Measurements from ENCODE around the gene IL17REL.

The IL17REL gene

GRCh38 chr22:50012211-50013181, at the start of gene IL17REL:
IL17REL (minus strand) TSS chr22:50012765; CDS start chr22:50012646, 119 bp downstream.
- DNase-seq, result no peak

DNA sequence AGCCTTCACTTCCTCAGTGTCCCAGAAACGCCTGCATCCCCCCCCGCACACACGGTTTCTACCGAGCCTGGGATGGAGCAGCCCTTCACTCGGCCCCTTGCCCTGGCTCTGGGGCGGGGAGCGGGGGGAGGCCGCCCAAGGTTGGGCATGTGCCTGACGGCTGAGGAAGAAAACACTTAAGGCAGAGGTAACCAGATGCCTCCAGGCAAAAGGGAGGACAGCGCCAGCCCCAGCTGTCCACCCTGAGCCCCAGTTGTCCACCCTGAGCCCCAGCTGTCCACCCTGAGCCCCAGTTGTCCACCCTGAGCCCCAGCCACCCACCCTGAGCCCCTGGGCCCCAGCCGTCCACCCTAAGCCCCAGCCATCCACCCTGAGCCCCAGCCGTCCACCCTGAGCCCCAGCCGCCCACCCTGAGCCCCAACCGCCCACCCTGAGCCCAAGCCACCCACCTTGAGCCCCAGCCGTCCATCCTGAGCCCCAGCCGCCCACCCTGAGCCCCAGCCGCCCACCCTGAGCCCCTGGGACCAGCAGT, 49.3 kb upstream of the IL17REL start:
- DNase-seq, result no peak

- no peak for DNase-seq
These were observed 48.7 kb upstream of the IL17REL start for GRCh38 chr22:50061141-50061823.

DNA sequence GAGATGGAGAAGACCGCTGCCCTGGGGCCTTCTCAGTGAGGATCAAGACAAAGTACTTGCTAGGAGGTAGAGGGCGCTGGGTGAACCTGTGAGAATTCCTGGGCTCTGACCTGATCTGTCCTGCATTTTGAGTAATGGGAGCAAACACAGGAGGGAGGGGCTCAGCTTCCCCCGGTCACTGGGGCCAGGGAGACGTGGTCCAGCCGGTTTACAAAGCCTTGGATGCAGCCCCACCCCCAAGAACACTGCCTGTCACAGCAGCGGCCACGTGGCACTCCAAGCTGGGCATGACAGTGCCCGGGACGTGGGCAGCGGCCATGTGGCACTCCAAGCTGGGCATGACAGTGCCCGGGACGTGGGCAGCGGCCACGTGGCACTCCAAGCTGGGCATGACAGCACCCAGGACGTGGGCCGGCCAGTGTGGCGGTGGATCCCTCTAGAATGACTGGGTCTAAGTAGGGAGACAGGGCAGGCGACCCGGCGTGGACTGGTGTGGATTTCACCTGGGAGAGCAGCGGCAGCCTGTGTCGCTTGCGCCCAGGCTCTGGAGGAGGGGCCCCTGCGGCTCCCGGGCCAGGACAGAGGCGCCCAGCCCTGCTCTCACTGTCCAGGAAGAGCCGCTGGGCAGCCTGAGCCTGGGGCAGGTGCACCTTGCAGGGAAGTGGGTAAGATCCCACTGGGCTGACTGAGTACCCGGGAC, 48.0 kb upstream of the IL17REL start:
- DNase-seq, result no peak

GRCh38 chr22:50059881-50060262, 47.3 kb upstream of the IL17REL start:
- no peak for DNase-seq

GRCh38 chr22:50058906-50059880, 46.6 kb upstream of the IL17REL start:
- DNase-seq, result no peak

DNA sequence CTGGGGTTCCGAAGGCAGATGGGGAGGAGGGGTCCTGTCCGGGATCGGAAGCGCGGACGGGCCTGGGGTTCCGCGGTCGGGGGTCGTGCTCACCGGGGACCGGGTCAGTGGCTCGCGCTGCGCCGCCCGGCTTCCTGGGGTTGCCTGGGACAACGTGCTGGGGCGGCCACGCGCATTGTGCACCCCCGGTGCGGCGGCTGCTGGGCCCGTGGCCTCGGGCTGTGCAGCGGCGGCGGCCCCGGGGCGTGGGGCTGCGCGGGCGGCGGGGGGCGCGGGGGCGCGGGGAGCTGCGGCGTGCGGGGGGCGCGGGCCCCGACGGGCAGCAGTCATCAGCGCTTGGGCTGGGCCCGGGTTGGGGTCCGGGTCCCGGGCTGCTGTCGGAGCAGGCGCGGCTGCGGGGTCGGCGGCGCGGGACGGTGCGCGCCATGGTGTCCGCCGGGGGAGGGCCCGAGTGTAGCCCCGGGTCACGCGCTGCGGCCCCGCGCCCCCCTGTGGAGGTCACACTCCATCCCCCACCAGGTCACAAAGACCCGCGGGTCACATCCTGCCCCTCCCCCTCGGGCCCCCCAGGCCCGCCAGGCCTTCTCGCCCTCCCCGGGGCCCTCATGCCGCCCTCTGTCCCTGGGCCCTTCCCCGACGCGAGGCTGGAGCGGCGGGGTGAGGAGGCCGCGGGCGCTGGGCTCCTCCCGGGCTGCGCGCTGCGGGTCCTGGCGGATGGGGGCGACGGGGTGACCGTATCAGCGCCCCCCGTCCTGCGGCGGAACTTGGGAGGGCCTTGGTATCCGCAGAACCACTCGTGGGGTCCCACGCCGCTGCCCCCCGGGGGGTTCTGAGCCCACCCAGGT, 45.7 kb upstream of the IL17REL start, which contains the start of gene TTLL8:
Gene TTLL8, minus strand, starts transcription at position 238 of the 845 bp plus-strand sequence.
- DNase-seq, result no peak

DNA sequence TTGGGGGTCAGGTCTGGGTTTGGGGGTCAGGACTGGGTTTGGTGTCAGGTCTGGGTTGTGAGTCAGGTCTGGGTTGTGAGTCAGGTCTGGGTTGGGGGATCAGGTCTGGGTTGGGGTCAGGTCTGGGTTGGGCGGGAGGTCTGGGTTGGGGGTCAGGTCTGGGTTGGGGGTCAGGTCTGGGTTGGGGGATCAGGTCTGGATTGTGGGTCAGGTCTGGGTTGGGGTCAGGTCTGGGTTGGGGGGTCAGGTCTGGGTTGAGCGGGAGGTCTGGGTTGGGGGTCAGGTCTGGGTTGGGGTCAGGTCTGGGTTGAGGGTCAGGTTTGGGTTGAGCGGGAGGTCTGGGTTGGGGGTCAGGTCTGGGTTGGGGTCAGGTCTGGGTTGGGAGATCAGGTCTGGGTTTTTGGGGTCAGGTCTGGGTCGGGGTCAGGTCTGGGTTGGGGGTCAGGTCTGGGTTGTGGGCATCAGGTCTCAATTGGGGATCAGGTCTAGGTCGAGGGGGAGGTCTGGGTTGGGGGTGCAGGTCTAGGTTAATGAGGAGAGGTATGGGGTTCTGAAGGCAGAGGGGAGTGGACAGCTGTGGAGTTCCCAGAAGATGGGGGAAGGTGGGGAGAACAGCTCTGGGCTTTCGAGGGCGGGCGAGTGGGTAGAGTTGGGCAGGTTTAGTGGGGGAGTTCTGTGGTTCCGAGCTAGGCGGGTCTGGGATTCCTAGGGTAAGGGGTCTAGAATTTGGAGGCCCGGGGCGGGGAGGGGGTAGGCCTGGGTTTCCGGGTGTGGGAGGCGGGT, 44.9 kb upstream of the IL17REL start:
- no peak for DNase-seq

DNA sequence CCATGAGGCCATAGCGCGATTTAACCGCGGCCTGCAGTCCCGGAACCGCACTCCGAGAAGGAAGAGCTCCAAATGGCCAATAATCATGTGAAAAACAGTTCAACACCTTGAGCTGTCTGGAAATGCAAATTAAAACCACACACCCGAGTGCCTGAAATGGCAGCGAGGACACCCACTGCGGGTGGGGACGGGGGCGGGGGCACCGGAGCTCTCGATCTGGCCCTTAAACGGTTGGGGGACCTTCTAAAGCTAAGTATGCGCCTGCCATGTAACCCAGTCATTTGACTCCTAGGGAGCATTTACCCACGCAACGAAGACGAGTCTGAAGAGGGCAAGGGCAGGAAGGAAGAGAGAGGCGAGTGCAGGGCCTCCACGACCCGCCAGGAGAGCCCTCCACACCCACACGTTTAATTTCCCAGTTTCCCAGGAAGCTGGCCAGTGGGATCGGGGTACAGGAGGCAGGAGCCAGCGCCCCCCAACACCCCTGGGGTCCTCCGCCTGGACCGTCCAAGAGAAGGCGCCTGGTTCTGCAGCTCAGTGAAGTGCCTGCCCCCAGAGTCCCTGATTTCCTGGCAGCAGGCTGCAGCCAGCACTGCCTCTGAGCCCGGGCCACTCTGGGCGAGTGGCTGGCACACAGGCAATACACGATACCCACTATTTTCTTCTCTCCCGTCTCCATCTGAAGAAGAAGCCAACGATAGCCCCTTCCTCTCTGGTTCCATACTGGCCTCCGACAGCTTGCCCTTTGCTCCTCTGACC, 43.8 kb upstream of the IL17REL start:
- DNase-seq, result no peak

- DNase-seq, result no peak
These were observed 41.3 kb upstream of the IL17REL start for GRCh38 chr22:50053861-50054260.

DNA sequence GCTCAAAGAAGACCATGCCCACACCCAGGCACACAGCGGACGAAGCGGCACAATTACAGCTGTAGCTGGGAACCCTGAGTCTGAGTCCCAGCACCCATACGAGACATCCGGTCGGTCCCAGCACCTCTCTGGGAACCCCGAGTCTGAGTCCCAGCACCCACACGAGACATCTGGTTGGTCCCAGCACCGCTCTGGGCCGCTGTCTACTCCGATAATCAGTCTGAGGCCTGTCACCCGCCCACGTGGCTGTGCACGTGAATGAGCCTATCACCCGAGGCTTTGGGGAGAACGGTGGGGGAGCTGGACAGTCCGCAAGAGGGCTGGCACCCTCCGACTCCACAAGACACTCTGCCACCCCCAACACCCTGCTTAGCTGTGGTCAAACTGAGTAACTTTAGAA, 39.4 kb upstream of the IL17REL start:
- no peak for DNase-seq

- DNase-seq, result no peak
These were observed 37.0 kb upstream of the IL17REL start for GRCh38 chr22:50049299-50050195.

GRCh38 chr22:50048836-50049235, 36.3 kb upstream of the IL17REL start:
- DNase-seq, result no peak

- no peak for DNase-seq
These were observed 35.6 kb upstream of the IL17REL start for GRCh38 chr22:50048061-50048765.

DNA sequence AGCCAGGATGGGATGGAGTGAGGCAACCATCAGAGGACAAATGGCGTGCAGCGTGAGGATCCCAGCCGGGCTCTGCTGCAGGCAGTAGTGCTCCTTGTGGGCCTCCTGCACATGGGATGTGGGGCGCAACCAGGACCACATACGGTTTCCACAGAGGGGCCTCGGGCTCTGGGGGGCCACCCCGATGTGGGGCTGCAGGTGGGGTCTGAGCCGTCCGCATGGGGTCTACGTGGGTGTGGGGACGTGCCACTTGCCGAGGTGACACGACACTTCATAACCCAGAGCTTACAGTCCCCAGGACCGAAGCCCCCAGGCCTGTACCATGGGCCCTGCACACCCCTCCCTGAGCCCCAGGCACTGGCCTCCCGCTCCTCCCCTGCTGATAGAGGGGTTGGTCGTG, 34.8 kb upstream of the IL17REL start:
- DNase-seq, result no peak

DNA sequence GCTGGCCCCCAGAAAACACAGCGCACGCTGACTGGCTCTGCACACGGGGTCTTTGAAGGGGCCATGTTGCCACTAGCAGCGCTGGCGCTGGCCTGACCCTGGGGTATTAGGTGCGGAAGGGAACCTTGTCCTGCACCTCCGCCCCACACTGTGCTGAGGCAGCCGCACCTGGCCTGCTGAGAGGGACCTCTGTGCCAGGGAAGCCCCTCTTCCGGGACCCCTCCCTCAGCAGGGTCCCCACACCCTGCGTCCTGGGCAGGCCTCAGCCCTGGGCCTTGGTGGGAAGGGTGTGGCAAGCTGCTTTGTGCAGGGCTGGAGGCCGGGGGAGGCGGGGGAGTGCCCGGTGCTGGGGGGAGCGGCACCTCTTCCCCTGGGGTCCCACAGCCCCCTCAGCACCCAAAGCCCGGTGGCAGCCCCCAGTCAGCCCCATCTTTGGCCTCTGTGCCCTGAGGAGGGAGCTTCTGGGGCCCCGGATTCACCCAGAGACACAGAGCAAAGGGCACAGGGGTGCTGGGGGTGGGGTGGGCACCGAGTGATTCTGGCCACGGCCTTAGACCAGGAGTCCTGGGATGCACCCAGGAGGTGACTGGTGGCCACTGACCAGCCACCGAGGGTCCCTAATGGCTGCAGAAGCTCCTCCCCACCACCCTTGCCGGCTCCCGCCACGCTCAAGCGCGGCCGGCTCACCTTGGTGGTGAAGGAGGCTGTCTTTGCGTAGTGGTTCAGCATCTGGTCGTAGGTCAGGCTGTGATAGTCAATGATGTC, 34.1 kb upstream of the IL17REL start:
- DNase-seq, result no peak
